HG03521 (cell line): ENCODE measurements around the gene ACMSD.
"Not testable (repeated sequence)": the region's sequence is repeated elsewhere in the genome, so short reads cannot be mapped to it uniquely, and the experiment has no call there.

Source experiments
- ATAC-seq: cut with Tn5 transposase; IDR thresholded peaks from one replicate; pipeline ENCODE4 v1.9.1; 2021; ENCODE audit warnings: mild to moderate bottlenecking, moderate library complexity; ENCODE audit not compliant: unreplicated experiment

The ACMSD gene

GRCh38 chr2:134838143-134838620 lies at the start of gene ACMSD:
ACMSD (plus strand) TSS chr2:134838616; CDS start chr2:134838683, 67 bp downstream.
- ATAC-seq = no peak

- no peak for ATAC-seq
Observed at GRCh38 chr2:134790487-134790886, 47.9 kb upstream of the ACMSD start.

- ATAC-seq = no peak
Observed at GRCh38 chr2:134791616-134792015, 46.8 kb upstream of the ACMSD start.

- no peak for ATAC-seq
Observed at GRCh38 chr2:134792186-134792585, 46.2 kb upstream of the ACMSD start.

GRCh38 chr2:134795765-134796164 lies 42.7 kb upstream of the ACMSD start:
- no peak for ATAC-seq

DNA sequence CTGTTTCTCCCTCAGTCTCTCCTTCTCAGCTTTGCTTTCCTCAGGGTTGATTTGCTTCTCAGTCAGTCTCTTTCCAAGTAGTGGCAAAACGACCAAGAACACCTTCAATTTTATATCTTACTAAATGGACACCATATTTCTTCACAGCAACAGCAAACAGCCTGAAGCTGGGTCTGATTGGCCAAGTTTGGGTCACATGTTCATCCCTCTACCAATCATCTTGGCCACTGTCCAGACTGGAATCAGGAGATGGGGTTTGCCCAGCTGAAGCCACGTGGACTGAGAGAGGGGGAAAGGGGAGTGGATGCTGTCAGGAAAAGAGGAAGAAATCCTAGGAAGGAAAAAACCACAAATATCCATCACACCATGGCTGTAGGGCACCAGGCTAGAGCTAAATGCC lies 42.0 kb upstream of the ACMSD start:
- no peak for ATAC-seq

- ATAC-seq = no peak
Observed at GRCh38 chr2:134799936-134800335, 38.5 kb upstream of the ACMSD start.

DNA sequence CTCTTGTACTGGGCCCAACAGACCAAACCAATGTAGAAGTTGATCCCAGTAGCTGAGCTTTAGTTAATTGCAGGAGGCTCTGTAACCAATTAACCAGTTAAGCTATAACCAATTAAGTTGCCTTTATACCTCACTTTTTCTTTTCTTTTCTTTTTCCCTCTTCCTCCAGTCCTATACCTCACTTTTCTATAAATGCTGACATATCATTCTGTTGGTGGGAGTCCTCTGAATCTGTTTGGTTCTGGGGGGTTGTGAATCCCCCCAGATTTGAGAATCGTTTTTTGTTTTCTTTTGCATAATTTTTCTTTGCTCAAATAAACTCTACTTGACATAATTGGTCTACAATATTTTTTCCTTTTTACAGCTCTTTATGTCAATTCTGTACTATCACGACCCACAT lies 38.1 kb upstream of the ACMSD start:
- no peak for ATAC-seq

GRCh38 chr2:134803609-134804405 lies 34.6 kb upstream of the ACMSD start:
- ATAC-seq = not testable (repeated sequence)

GRCh38 chr2:134815741-134816140 lies 22.7 kb upstream of the ACMSD start:
- ATAC-seq = no peak

DNA sequence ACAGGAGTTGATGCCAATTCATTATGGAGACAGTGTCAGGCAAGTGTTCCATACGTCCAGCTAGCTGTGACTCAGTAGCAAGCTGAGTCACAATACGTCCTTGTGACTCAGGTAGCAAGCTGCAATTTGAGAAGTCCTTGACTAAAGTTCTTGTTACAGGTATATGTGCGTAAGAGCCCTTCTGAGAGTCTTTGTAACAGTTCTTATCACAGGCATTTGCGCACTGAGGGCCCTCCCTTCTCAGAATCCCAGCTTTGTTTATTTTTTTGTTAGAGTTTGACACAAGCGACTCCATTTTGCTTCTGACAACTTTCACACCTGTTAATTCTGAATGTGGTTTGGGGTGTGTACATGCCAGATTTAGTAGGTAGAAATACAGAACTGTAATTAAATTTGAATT lies 20.1 kb upstream of the ACMSD start:
- no peak for ATAC-seq

GRCh38 chr2:134819334-134819733 lies 19.1 kb upstream of the ACMSD start:
- ATAC-seq = no peak

DNA sequence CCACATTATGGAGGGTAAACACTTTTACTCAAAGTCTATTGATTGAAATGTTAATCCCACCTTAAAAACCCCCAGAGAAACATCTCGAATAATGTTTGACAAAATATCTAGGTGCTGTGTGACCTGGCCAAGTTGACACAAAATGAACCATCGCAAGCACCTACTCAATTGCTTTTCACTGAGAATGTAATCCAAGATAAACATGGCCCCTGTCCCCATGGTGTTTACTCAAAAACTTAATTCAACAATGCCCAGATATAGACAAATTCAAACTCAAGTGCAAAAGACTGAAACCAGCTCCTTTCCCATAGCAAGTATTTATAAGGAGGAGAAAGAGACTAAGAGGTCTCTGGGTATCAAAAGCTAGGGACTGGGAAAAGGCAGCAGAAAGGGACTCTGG lies 15.0 kb upstream of the ACMSD start:
- ATAC-seq = no peak

DNA sequence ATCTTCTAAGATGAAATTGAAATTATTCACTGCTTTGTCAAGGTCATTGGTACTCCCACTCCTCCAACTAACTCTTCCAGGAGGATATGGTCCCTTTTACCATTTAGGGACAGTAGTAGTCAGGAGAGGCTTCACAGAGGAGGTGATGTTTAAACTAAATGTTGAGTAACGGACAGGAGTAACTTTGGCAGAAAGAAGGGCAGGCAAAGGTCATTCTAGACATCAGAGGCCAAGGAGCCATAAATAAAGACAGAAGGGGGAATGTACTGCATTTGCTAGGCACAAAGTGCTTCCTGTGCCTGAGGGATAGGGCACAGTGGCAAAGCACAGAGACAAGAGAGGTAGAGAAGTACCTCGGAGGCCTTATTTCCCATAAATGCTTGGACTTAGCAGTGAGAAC lies 14.6 kb upstream of the ACMSD start:
- ATAC-seq = no peak

DNA sequence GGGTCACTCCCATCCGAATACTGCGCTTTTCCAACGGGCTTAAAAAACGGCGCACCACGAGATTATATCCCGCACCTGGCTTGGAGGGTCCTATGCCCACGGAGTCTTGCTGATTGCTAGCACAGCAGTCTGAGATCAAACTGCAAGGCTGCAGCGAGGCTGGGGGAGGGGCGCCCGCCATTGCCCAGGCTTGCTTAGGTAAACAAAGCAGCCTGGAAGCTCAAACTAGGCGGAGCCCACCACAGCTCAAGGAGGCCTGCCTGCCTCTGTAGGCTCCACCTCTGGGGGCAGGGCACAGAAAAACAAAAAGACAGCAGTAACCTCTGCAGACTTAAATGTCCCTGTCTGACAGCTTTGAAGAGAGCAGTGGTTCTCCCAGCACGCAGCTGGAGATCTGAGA lies 12.7 kb upstream of the ACMSD start:
- ATAC-seq = not testable (repeated sequence)

DNA sequence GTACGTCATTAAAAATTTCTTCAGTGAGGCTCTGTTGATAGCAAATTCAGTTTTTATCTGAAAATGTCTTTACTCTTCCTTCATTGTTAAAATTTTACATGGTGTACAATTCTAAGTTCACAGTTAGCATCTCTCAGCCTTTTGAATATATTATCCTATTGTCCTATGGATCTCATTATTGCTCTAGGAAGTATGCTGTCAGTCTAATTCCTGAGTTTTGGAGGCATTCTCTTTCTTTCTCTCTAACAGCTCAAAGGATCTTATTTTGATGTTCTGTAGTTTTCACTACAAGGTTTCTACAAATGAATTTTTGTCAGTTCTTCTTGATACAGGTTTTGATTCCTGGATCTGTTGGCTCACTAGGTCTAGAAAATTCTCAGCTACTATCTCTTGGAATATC lies 2.9 kb upstream of the ACMSD start:
- no peak for ATAC-seq

DNA sequence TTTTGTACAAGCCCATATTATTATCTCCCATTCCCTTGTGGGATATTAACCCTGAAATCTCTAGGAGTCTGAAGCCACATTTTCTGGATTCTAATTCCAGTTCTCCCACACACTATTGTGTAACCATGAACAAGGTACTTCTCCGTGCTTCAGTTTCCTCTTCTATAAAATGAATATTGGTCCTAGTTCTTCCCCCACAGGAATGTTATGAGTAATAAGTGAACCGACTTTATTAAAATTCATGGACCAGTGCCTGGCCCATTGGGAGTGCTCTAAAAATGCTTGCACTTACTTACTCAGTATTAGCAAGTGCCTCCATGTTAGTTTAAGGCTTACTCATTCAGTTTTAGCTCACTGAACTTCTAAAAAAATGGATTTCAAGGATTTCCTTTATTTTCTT lies 1.4 kb upstream of the ACMSD start:
- no peak for ATAC-seq

DNA sequence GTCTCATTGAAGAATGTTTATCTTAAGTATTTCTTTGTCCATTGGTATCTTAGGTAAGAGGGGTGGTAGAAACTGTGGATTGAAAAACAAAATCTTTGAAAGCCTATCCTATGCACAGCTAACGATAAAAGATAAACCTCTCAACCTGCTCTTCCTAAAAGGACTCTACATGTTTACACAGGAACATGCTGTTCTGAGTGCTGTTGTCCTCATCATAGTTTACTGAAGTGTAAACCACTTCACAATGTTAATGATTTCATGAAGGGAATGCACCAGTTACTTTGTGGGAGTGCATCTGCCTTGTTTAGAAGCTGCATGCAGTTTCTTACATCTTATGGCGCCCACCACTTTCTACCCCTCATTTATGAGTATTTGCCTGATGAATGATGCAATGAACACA lies 1.2 kb downstream of the ACMSD start:
- ATAC-seq = no peak

DNA sequence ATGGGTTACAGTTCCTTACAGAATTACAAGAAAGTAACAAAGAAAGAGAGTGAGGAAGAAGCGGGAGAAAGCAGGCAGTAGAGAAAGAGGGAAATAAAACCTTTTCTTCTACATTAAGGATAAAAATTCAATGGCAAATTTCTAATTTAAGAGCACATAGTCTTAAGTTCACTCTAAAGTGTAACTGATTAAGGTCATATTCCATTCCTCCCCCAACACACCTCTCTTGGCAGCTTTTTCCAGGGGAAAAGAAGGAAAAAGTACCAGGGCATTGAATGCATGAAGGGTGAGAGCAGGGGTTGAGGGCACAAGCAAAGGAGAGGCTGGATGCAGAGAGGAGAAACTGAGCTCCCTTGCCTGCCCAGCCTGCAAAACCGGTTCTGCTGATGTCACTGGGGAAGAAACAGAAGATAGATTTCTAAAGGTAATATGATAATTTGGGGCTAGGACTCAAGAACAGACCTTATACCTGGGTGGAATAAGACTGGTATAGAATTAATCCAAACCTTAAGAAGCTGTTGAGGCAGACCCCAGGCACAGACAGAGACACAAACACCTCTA lies 4.6 kb downstream of the ACMSD start:
- ATAC-seq = no peak

GRCh38 chr2:134843968-134844367 lies 5.6 kb downstream of the ACMSD start:
- no peak for ATAC-seq

GRCh38 chr2:134845028-134845427 lies 6.6 kb downstream of the ACMSD start:
- no peak for ATAC-seq

- no peak for ATAC-seq
Observed at GRCh38 chr2:134845719-134846118, 7.3 kb downstream of the ACMSD start.

DNA sequence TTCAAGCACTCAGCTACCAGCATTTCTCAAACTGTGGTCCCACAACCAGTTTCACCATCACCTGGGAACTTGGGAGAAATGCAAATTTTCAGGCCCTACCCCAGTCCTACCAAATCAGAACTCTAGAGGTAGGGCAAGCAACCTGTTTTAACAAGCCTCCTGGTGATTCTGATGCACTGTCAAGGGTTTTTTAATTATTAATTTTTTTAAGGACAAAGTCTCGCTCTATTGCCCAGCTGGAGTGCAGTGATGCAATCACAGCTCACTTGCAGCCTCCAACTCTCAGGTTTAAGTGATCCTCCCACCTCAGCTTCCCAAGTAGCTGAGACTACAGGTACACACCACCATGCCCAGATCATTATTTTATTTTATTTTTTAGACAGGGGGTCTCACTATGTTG lies 7.8 kb downstream of the ACMSD start:
- ATAC-seq = no peak
